HepG2 (cell line): Measurements from ENCODE around the gene TMEM38B. TPM values are rescaled to one million over a fixed set of nuclear protein-coding genes. Genes with fewer than 3 reads are reported as not detected.

ENCODE experiments used
- ATAC-seq: fragments of 200-7000 bp; cut with Tn5 transposase; 3 replicates; pipeline ENCODE4 v1.9.1; 2020; ENCODE audit warnings: mild to moderate bottlenecking, moderate library complexity
- BruUV-seq: library from RNA; stranded (reverse); fragments of 400-500 nt; replicated peaks from 2 replicates; lab custom pipeline; 2021; lab: Mats Ljungman, UMichigan
- CTCF ChIA-PET: fragments of 300-600 bp; formaldehyde crosslinking; extraction: SDS; loops from one replicate; lab custom pipeline; 2021; ENCODE audit warnings: low total read pairs, inconsistent platforms, low intra/inter-chr PET ratio; lab: Yijun Ruan, JAX
- POLR2A ChIA-PET: fragments of 350-600 bp; sonication (Branson Sonifier 250); formaldehyde crosslinking; loops from one replicate; lab custom pipeline; 2020; ENCODE audit warnings: antibody characterized with exemption, inconsistent platforms; lab: Yijun Ruan, JAX
- DNase-seq: peaks from one replicate; pipeline ENCODE4 v3.0.0-alpha.2; 2015; ENCODE audit warnings: low spot score
- FAIRE-seq: peaks from 3 replicates; lab custom pipeline; 2011; peaks lifted over from hg19 to GRCh38; lab: Jason Lieb, UNC
- H2AFZ ChIP-seq: one replicate; pipeline ENCODE4 v1.6.1; 2011; ENCODE audit warnings: low read length, inconsistent platforms
- H3K27ac ChIP-seq: fragments of 300-600 bp; 3 replicates; pipeline ENCODE4 v1.8.0; 2011; ENCODE audit warnings: mixed run types, mild to moderate bottlenecking, mixed read lengths, low read length, inconsistent platforms; ENCODE audit not compliant: insufficient read depth; ENCODE audit errors: extremely low read length
- H3K27me3 ChIP-seq, 2 experiments: fragments of 200-600 bp in 1 of 2; 2 replicates in 1 of 2; 3 replicates in 1 of 2; pipeline versions ENCODE4 v1.6.0 to v1.8.0; 2011; ENCODE audit warnings: low read length in 2 of 2, mild to moderate bottlenecking in 2 of 2, moderate library complexity in 2 of 2, inconsistent platforms in 1 of 2; ENCODE audit not compliant: insufficient read depth in 2 of 2, control insufficient read depth in 1 of 2
- H3K36me3 ChIP-seq, 2 experiments: fragments of 200-600 bp in 1 of 2; replicated peaks in 1 of 2; 2 replicates in 1 of 2; 3 replicates in 1 of 2; pipeline versions ENCODE4 v1.5.1 to v1.8.0; 2011; ENCODE audit warnings: low read length in 2 of 2, inconsistent platforms in 1 of 2; ENCODE audit not compliant: insufficient read depth in 2 of 2, control insufficient read depth in 1 of 2
- H3K4me1 ChIP-seq: 2 replicates; pipeline ENCODE4 v1.5.1; 2012; ENCODE audit warnings: low read length, inconsistent platforms; ENCODE audit not compliant: insufficient read depth
- H3K4me2 ChIP-seq: 2 replicates; pipeline ENCODE4 v1.6.0; 2011; ENCODE audit warnings: low read depth, low read length, inconsistent platforms
- H3K4me3 ChIP-seq, 3 experiments: fragments of 200-600 bp in 1 of 3; sonication (generic), shearing (Covaris generic) in 1 of 3; replicated peaks in 1 of 3; 2 replicates each; pipeline ENCODE4 v1.5.1; 2011 to 2016; ENCODE audit warnings: low read length in 3 of 3, inconsistent platforms in 2 of 3, low read depth in 2 of 3, mild to moderate bottlenecking in 2 of 3, control low read depth in 1 of 3, mixed read lengths in 1 of 3; ENCODE audit not compliant: insufficient read depth in 1 of 3
- H3K79me2 ChIP-seq: one replicate; pipeline ENCODE4 v1.6.1; 2011; ENCODE audit warnings: low read length, inconsistent platforms; ENCODE audit not compliant: insufficient read depth
- H3K9ac ChIP-seq: 2 replicates; pipeline ENCODE4 v1.6.0; 2011; ENCODE audit warnings: mild to moderate bottlenecking, low read depth, low read length, inconsistent platforms; ENCODE audit not compliant: insufficient read depth
- H3K9me3 ChIP-seq: 2 replicates; pipeline ENCODE4 v1.5.1; 2012; ENCODE audit warnings: mild to moderate bottlenecking, low read length
- H4K20me1 ChIP-seq: 2 replicates; pipeline ENCODE4 v1.6.0; 2011; ENCODE audit warnings: inconsistent platforms, mild to moderate bottlenecking, low read length, moderate library complexity; ENCODE audit not compliant: insufficient read depth
- KIAA2018 ChIP-seq: sonication (generic); formaldehyde crosslinking; IDR thresholded peaks from 2 replicates; pipeline ENCODE4 v1.5.0; 2020; ENCODE audit warnings: mild to moderate bottlenecking, missing genetic modification reagents, borderline replicate concordance
- MAX ChIP-seq: IDR thresholded peaks from 2 replicates; pipeline ENCODE4 v1.6.1; 2012; ENCODE audit warnings: inconsistent platforms
- NR2F1 ChIP-seq, 2 experiments: fragments of 450-650 bp in 1 of 2; formaldehyde crosslinking in 1 of 2; IDR thresholded peaks; 2 replicates each; pipeline versions ENCODE4 v1.5.0 to v1.6.1; 2016 to 2020; ENCODE audit warnings: mild to moderate bottlenecking in 1 of 2, missing compliant biosample characterization in 1 of 2, missing genetic modification reagents in 1 of 2, moderate library complexity in 1 of 2
- SKI ChIP-seq: fragments of 450-650 bp; IDR thresholded peaks from one replicate; pipeline ENCODE4 v1.6.1; 2018; ENCODE audit warnings: mild to moderate bottlenecking; ENCODE audit not compliant: partially characterized antibody
- THYN1 ChIP-seq: sonication (generic); formaldehyde crosslinking; IDR thresholded peaks from 2 replicates; pipeline ENCODE4 v1.8.1; 2023; ENCODE audit warnings: low read depth, mild to moderate bottlenecking, moderate library complexity, missing genetic modification reagents, borderline replicate concordance
- ZBTB49 ChIP-seq: sonication (generic); formaldehyde crosslinking; IDR thresholded peaks from 2 replicates; pipeline ENCODE4 v1.4.0; 2020; ENCODE audit warnings: missing genetic modification reagents, borderline replicate concordance
- ZNF138 ChIP-seq: sonication (generic); formaldehyde crosslinking; IDR thresholded peaks from 2 replicates; pipeline ENCODE4 v1.5.0; 2020; ENCODE audit warnings: mild to moderate bottlenecking, low read depth, missing genetic modification reagents
- ZNF670 ChIP-seq: sonication (generic); formaldehyde crosslinking; IDR thresholded peaks from 2 replicates; pipeline ENCODE4 v1.8.0; 2022; ENCODE audit warnings: mild to moderate bottlenecking, missing genetic modification reagents, borderline replicate concordance
- ZNF747 ChIP-seq: sonication (generic); formaldehyde crosslinking; IDR thresholded peaks from 2 replicates; pipeline ENCODE4 v1.8.1; 2023; ENCODE audit warnings: missing genetic modification reagents, mild to moderate bottlenecking, borderline replicate concordance
- ZNF83 ChIP-seq: sonication (generic); formaldehyde crosslinking; IDR thresholded peaks from 2 replicates; pipeline ENCODE4 v1.4.0; 2020; ENCODE audit warnings: missing genetic modification reagents, mild to moderate bottlenecking, borderline replicate concordance
- ZSCAN29 ChIP-seq: sonication (generic); formaldehyde crosslinking; conservative IDR thresholded peaks from 2 replicates; pipeline ENCODE4 v1.4.0; 2020; ENCODE audit warnings: mild to moderate bottlenecking, missing genetic modification reagents
- WGBS: methylation state at CpG from one replicate; pipeline ENCODE4 v1.1.6; 2017; ENCODE audit warnings: low lambda C conversion rate; 5-methylcytosine and 5-hydroxymethylcytosine counted together
- in situ Hi-C: cut with HindIII; loops from 2 replicates; pipeline ENCODE4 v1.10.0; 2017; ENCODE audit warnings: low pct_unique_long_range_greater_than_20kb; ENCODE audit not compliant: extremely low pct_ligation_motif_present
- intact Hi-C: fragments of 100-400 bp; cut with micrococcal nuclease; formaldehyde crosslinking; loops from one replicate; pipeline ENCODE4 v1.10.0; 2022; ENCODE audit not compliant: unreplicated experiment
- polyA plus RNA-seq, 8 experiments: library from polyadenylated mRNA; depleted of rRNA in 3 of 8; stranded (reverse) in 7 of 8; unstranded in 1 of 8; fragments of >200 nt; fragmentation: Illumina TruSeq in 4 of 8; extraction: Trizol in 4 of 8; gene quantifications; 2 replicates each; pipeline versions ENCODE4 v1.2.1 to v1.2.3, GENCODE V29; 2011 to 2016; ENCODE audit warnings: low read depth in 4 of 8, missing spikeins in 1 of 8, mixed read lengths in 1 of 8; ENCODE audit not compliant: insufficient read depth in 1 of 8
- total RNA-seq, 5 experiments: library from RNA; depleted of rRNA; stranded (reverse); fragments of >200 nt; fragmentation: Illumina TruSeq; extraction: Trizol; gene quantifications; 2 replicates each; pipeline ENCODE4 v1.2.3, GENCODE V29; 2016; ENCODE audit warnings: low read depth in 1 of 5
- TF ChIP-seq, protein P1 (sequence below): sonication (generic); formaldehyde crosslinking; IDR thresholded peaks from 2 replicates; pipeline ENCODE4 v1.5.1; 2020; ENCODE audit warnings: mild to moderate bottlenecking, missing genetic modification reagents, borderline replicate concordance

TMEM38B gene
- total and polyA plus RNA-seq, 2 of the 13 experiments (the other 11 are each of a cell fraction or from before 2014, with no cell fraction given): 13.4 to 32.4 TPM

DNA sequence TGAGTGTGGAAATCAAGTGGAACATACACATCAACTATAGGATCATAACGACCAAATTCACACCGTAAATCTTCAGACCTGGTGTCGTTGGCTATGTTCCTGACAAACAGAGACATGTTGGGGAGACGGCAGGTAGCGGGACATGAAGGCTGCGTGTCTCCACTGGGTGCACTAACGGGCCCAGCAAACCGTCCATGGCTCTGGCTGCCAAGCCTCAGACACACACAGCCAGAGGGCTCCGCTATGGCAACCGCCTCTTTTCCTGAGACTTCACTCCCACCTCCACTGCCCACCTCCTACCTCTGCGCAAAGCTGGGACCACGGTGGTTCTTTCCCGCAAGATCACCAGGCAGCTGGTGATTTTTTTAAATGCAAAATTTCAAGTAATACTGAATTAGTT lies 16.3 kb downstream of the TMEM38B start:
- no peaks in the 10 kb centered on the region for H3K79me2 ChIP-seq
- TF ChIP-seq ZNF670 (CRISPR knock-in tag) (no peak), KIAA2018 (no peak), ZNF138 (CRISPR knock-in tag) (no peak), ZBTB49 (no peak), SKI (no peak), THYN1 (CRISPR knock-in tag) (no peak), ZNF83 (CRISPR knock-in tag) (no peak), ZSCAN29 (CRISPR knock-in tag) (no peak), ZNF747 (CRISPR knock-in tag) (no peak), NR2F1 (CRISPR knock-in tag; IDR thresholded peaks at IDR 0.05) (no peak), MAX (no peak)
- TF ChIP-seq, protein P1, sequence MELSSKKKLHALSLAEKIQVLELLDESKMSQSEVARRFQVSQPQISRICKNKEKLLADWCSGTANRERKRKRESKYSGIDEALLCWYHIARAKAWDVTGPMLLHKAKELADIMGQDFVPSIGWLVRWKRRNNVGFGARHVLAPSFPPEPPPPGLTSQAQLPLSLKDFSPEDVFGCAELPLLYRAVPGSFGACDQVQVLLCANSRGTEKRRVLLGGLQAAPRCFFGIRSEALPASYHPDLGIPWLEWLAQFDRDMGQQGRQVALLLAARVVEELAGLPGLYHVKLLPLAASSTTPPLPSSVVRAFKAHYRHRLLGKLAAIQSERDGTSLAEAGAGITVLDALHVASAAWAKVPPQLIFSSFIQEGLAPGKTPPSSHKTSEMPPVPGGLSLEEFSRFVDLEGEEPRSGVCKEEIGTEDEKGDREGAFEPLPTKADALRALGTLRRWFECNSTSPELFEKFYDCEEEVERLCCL (CRISPR knock-in tag): no peak

More for the DNA sequence above, 16.3 kb downstream of the TMEM38B start:
- Histone ChIP-seq H2AFZ (no peak overlapping the region), H3K4me1 (no peaks in the 10 kb centered on the region), H3K4me3 (no peak overlapping the region), H3K36me3 (peaks cover 0 to 7% of the 10 kb centered on the region in 2 experiments; a peak in 1 of 5 replicates), H3K9ac (no peak overlapping the region), H3K4me2 (no peak overlapping the region), H4K20me1 (no peaks in the 10 kb centered on the region), H3K27ac (no peak overlapping the region), H3K9me3 (no peaks in the 10 kb centered on the region), H3K27me3 (no peaks in the 10 kb centered on the region)
- FAIRE-seq (no peak), ATAC-seq (no peak), DNase-seq (no peak)
- 92% methylated on average over 12 of the region's 13 CpGs for WGBS
- ChIA-PET CTCF (no interaction called here), POLR2A (no interaction called here)
- intact Hi-C loops (no loop called here), in situ Hi-C loops (loop anchor here (10.0 kb wide), 1 partner anchor 106 kb away; no protein-coding TSS in a partner anchor)
- BruUV-seq: no TSS peak
